ENCODE results near the gene TOE1. TPM values are rescaled to one million over a fixed set of nuclear protein-coding genes. Genes with fewer than 3 reads are reported as not detected.

Gene TOE1
- total RNA-seq, 1 donor from 2014 or later: 9.8 TPM

DNA sequence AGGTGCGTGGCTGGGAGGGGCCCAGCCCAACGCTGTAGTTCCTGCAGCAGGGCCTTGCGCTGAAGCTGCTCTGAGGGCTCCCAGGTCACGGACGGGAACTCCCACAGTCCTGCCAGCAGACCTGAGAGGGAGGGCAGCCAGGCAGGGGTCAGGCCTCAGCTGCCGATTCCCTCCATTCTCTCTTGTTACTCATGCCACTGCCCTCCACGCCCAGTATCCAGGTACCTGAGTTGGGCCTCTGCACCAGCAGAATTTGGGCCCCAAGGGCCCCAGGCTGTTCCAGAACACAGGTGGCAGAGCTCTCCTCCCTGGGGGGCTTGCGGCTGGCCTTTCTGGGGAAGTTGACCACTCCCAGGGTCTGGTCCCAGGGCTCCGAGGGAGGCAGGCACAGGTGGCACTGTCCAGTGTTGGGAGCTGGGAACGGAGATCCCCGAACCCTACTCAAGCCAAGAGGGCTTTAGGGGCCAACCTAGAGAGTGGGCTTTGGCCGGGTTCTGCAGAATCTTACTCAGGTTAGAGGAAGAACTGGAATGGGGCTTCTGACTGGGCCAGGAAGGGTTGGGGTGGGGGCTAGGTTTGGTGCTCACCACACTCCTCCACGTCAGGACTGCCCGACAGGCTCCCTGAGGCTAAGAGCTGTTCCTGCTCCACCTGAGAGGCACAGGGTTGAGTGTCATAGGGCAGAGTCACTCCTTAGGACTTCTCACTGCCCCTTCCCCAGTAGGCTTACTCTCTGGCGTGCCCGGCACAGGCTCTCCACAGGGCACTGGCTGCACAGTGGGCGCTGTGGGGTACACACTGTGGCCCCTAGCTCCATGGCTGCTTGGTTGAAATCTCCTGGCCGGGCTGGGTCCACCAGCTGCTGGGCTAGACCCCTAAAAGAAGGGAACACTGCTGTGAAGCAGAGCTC lies 8.3 kb upstream of the TOE1 start:
- no peak overlapping the region for H3K27ac ChIP-seq
- DNase-seq (ENCODE audit: extremely low spot score in 2 of 2): no peak
- intact Hi-C loops (cut with DNase I): no loop called here
- H3K36me3 ChIP-seq: peaks cover 0 to 39% of the 10 kb centered on the region in 2 donors
- H3K9me3 ChIP-seq: no peaks in the 10 kb centered on the region
- no peak for TF ChIP-seq POLR2A (IDR thresholded peaks at IDR 0.05)
- TF ChIP-seq POLR2AphosphoS5 (IDR thresholded peaks at IDR 0.05; ENCODE audit: insufficient read depth in 1 of 2, low read depth in 1 of 2): no peak
- TF ChIP-seq, protein P1, sequence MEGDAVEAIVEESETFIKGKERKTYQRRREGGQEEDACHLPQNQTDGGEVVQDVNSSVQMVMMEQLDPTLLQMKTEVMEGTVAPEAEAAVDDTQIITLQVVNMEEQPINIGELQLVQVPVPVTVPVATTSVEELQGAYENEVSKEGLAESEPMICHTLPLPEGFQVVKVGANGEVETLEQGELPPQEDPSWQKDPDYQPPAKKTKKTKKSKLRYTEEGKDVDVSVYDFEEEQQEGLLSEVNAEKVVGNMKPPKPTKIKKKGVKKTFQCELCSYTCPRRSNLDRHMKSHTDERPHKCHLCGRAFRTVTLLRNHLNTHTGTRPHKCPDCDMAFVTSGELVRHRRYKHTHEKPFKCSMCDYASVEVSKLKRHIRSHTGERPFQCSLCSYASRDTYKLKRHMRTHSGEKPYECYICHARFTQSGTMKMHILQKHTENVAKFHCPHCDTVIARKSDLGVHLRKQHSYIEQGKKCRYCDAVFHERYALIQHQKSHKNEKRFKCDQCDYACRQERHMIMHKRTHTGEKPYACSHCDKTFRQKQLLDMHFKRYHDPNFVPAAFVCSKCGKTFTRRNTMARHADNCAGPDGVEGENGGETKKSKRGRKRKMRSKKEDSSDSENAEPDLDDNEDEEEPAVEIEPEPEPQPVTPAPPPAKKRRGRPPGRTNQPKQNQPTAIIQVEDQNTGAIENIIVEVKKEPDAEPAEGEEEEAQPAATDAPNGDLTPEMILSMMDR (IDR thresholded peaks at IDR 0.05): no peak
- peaks cover 11% of the 10 kb centered on the region for H3K4me1 ChIP-seq
- no peaks in the 10 kb centered on the region for H3K27me3 ChIP-seq
- H3K4me3 ChIP-seq: no peak overlapping the region

DNA sequence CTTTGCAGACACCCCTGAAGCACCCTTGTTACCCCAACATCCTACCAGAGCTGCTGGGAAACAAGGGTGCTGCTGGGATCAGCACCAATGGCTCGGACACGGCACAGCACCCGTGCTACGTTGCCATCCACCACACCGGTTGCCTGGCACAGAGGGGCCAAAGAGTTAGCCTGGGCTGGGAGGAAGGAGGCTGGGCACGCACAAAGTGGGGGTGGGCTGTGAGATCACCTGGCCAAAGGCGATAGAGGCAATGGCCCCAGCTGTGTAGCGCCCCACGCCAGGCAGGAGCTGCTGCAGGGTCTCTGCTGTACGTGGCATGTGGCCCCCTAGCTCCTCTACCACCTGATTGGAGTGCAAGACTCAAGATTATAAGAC lies 7.6 kb upstream of the TOE1 start:
- intact Hi-C loops (cut with DNase I): no loop called here
- H3K36me3 ChIP-seq: peaks cover 0 to 39% of the 10 kb centered on the region in 2 donors
- no peak overlapping the region for H3K4me3 ChIP-seq
- no peaks in the 10 kb centered on the region for H3K27me3 ChIP-seq
- no peaks in the 10 kb centered on the region for H3K9me3 ChIP-seq
- TF ChIP-seq POLR2AphosphoS5 (IDR thresholded peaks at IDR 0.05; ENCODE audit: insufficient read depth in 1 of 2, low read depth in 1 of 2): no peak
- TF ChIP-seq, protein P1 (IDR thresholded peaks at IDR 0.05): no peak
- no peak for TF ChIP-seq POLR2A (IDR thresholded peaks at IDR 0.05)
- peaks cover 5% of the 10 kb centered on the region for H3K4me1 ChIP-seq
- H3K27ac ChIP-seq: no peak overlapping the region
- no peak for DNase-seq (ENCODE audit: extremely low spot score in 2 of 2)

DNA sequence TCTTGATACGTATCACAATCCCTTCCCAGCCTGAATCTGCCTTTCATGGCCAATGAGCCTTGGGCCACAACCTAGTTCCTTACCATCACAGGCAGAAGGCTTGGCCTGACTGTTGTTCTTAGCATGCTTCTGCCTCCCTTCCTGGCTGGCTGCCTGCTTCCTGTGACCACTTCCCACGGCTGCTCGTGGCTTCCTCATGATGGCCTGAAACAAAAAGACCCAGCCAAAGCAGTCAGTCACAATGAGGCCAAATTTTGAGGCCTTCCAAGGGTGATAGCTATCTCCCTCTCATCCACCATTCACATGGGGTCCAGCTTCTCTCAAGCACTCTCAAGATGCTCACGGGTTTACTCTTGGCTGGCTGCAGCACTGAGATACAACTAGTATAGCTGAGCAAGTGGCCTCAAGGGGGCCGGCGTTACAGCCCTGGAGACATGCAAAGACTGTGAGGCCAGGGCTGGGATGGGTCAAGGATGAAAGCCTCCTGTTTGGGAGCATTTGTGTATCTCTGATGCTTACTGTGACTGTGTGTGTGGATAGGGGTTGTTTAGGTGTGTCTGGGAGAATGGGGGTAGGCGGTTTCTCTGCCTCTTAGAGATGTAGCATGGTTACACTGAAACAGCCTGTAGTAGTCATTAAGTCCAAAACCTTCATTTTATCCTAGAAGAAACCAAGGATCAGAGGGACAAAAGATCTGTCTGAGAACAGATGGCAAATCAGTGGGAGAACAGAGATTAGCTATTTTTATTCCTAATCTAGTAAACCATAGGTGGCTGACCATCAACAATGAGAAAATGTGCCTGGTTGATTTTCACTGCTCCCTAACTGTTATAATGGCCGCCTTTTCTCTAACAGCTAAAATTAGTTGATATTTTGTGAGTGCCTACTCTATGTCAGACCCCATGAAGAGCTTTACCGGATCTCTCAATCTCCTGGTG lies 5.4 kb upstream of the TOE1 start:
- H3K4me3 ChIP-seq: no peak overlapping the region
- peaks cover 0 to 39% of the 10 kb centered on the region in 2 donors for H3K36me3 ChIP-seq
- TF ChIP-seq POLR2AphosphoS5 (IDR thresholded peaks at IDR 0.05; ENCODE audit: insufficient read depth in 1 of 2, low read depth in 1 of 2): no peak
- no peak for TF ChIP-seq POLR2A (IDR thresholded peaks at IDR 0.05)
- TF ChIP-seq, protein P1 (IDR thresholded peaks at IDR 0.05): no peak
- peaks cover 12% of the 10 kb centered on the region for H3K4me1 ChIP-seq
- intact Hi-C loops (cut with DNase I): no loop called here
- H3K9me3 ChIP-seq: no peaks in the 10 kb centered on the region
- no peak for DNase-seq (ENCODE audit: extremely low spot score in 2 of 2)
- H3K27me3 ChIP-seq: no peaks in the 10 kb centered on the region
- no peak overlapping the region for H3K27ac ChIP-seq

DNA sequence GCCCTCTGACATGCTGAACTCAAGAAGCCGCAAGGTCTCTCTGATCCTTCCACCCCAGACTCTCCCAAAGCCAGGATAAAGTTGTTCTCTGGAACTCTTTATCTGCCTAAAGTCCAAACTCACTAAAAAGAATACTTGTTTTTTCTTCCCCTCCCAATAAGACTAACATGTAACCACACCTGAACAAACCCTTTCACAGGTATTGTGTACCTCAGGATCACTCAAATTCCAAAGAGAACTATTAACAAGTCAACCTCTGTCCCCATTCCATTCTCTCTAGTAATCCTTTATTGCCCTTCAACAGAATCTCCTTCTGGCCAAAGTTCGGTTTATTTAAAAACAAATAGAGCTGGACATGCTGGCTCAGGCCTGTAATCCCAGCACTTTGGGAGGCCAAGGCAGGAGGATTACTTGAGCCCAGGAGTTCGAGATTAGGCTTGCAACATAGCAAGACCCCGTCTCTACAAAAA lies 4.1 kb upstream of the TOE1 start:
- no peaks in the 10 kb centered on the region for H3K9me3 ChIP-seq
- H3K4me1 ChIP-seq: peaks cover 16% of the 10 kb centered on the region
- no peak for DNase-seq (ENCODE audit: extremely low spot score in 2 of 2)
- no peaks in the 10 kb centered on the region for H3K27me3 ChIP-seq
- TF ChIP-seq POLR2A (IDR thresholded peaks at IDR 0.05) (no peak), POLR2AphosphoS5 (IDR thresholded peaks at IDR 0.05; ENCODE audit: insufficient read depth in 1 of 2, low read depth in 1 of 2) (no peak)
- TF ChIP-seq, protein P1 (IDR thresholded peaks at IDR 0.05): no peak
- intact Hi-C loops (cut with DNase I): no loop called here
- H3K4me3 ChIP-seq: no peak overlapping the region
- peaks cover 0 to 34% of the 10 kb centered on the region in 2 donors for H3K36me3 ChIP-seq
- H3K27ac ChIP-seq: no peak overlapping the region

Data from vagina (tissue), 2 donors.